ENCODE data around the gene ABCA13. TPM values are rescaled to one million over a fixed set of nuclear protein-coding genes. Genes with fewer than 3 reads are reported as not detected.

Gene ABCA13
- total RNA-seq, 1 experiment from 2014 or later, result not detected

- no peak overlapping the region for H3K9ac ChIP-seq (ENCODE audit: low read length)
- TF ChIP-seq TCF7L2 (IDR thresholded peaks at IDR 0.05; ENCODE audit: borderline replicate concordance, extremely low read depth, insufficient read depth, insufficient read length) (no peak), SIN3A (IDR thresholded peaks at IDR 0.05; ENCODE audit: low read depth) (no peak), ZNF274 (IDR thresholded peaks at IDR 0.05; ENCODE audit: low read depth, low read length) (no peak), CBX3 (IDR thresholded peaks at IDR 0.05; ENCODE audit: low read depth) (no peak), ZFX (IDR thresholded peaks at IDR 0.05) (no peak), RAD21 (IDR thresholded peaks at IDR 0.05; ENCODE audit: low read depth) (no peak), CEBPB (IDR thresholded peaks at IDR 0.05; ENCODE audit: low read depth) (no peak), ZBTB33 (IDR thresholded peaks at IDR 0.05; ENCODE audit: extremely low read depth, insufficient replicate concordance, low read length) (no peak), CTCF (IDR thresholded peaks at IDR 0.05 in 2 of 3, conservative IDR thresholded peaks at IDR 0.05 in 1 of 3; ENCODE audit: borderline replicate concordance in 1 of 3, insufficient read depth in 1 of 3, low read depth in 2 of 3, low read length in 2 of 3) (no peak)
- no peaks in the 10 kb centered on the region for H3K9me3 ChIP-seq (ENCODE audit: control insufficient read depth in 1 of 2, insufficient read depth in 1 of 2, low read depth in 1 of 2, low read length in 2 of 2)
- no peak overlapping the region for H3K4me2 ChIP-seq (ENCODE audit: low read length)
- no peaks in the 10 kb centered on the region for H4K20me1 ChIP-seq (ENCODE audit: insufficient read depth)
- no peaks in the 10 kb centered on the region for H3K79me2 ChIP-seq (ENCODE audit: insufficient read depth, low read length)
- H2AFZ ChIP-seq (ENCODE audit: low read depth, low read length, poor library complexity, severe bottlenecking), result no peak overlapping the region
- ChIA-PET RAD21 (ENCODE audit: low non-redundant PET in 1 of 2, low total read pairs in 2 of 2, uncharacterized antibody in 2 of 2, unreplicated experiment in 2 of 2) (no interaction called here), CTCF (no interaction called here), POLR2A (no interaction called here)
- no TSS peak for BruUV-seq (replicated peaks)
- intact Hi-C loops (cut with micrococcal nuclease), result no loop called here
- no peaks in the 10 kb centered on the region for H3K9me2 ChIP-seq (ENCODE audit: insufficient read depth)
- H3K4me3 ChIP-seq (replicated peaks in 1 of 2; ENCODE audit: low read depth in 1 of 2, low read length in 2 of 2), result no peak overlapping the region
- ATAC-seq (no peak), DNase-seq (ENCODE audit: low read depth, low spot score) (no peak)
- no peaks in the 10 kb centered on the region for H3K4me1 ChIP-seq (ENCODE audit: control insufficient read depth in 1 of 2, insufficient read depth in 2 of 2, low read length in 2 of 2)
- H3K27ac ChIP-seq (ENCODE audit: low read depth, low read length), result no peak overlapping the region
- H3K36me3 ChIP-seq (ENCODE audit: control insufficient read depth in 1 of 2, insufficient read depth in 2 of 2, low read length in 2 of 2), result no peaks in the 10 kb centered on the region
- H3K27me3 ChIP-seq (ENCODE audit: insufficient read depth, low read length), result peaks cover 11% of the 10 kb centered on the region
These were observed 108.8 kb downstream of the ABCA13 start for GRCh38 chr7:48280100-48280499.
